ENCODE measurements around the gene DNAJB2.
"Not testable (repeated sequence)": the region's sequence is repeated elsewhere in the genome, so short reads cannot be mapped to it uniquely, and the experiment has no call there.

DNA sequence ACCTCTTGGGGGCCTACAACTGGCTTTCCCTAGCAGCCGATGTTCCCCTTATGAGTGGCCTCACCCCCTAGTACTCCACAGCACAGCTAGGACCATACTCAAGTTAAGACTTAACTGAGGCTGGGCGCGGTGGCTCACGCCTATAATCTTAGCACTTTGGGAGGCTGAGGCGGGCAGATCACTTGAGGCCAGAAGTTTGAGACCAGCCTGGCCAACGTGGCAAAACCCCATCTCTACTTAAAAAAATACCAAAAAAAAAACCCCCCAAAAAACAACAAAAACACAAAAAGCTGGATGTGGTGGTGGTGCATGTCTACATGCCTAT lies 7.9 kb downstream of the DNAJB2 start:
- TF ChIP-seq POLR2A (IDR thresholded peaks at IDR 0.05), result not testable (repeated sequence)
- TF ChIP-seq, protein P1, sequence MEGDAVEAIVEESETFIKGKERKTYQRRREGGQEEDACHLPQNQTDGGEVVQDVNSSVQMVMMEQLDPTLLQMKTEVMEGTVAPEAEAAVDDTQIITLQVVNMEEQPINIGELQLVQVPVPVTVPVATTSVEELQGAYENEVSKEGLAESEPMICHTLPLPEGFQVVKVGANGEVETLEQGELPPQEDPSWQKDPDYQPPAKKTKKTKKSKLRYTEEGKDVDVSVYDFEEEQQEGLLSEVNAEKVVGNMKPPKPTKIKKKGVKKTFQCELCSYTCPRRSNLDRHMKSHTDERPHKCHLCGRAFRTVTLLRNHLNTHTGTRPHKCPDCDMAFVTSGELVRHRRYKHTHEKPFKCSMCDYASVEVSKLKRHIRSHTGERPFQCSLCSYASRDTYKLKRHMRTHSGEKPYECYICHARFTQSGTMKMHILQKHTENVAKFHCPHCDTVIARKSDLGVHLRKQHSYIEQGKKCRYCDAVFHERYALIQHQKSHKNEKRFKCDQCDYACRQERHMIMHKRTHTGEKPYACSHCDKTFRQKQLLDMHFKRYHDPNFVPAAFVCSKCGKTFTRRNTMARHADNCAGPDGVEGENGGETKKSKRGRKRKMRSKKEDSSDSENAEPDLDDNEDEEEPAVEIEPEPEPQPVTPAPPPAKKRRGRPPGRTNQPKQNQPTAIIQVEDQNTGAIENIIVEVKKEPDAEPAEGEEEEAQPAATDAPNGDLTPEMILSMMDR (IDR thresholded peaks at IDR 0.05), result not testable (repeated sequence)

All from esophagus squamous epithelium (tissue), 4 donors.